GM23338 (cell line): ENCODE results near the gene AFF2. TPM values are rescaled to one million over a fixed set of nuclear protein-coding genes. Genes with fewer than 3 reads are reported as not detected.

Experiments used
- ATAC-seq: fragments of 200-7000 bp; cut with Tn5 transposase; 3 replicates; pipeline ENCODE4 v1.9.1; 2020
- DNase-seq: peaks from one replicate; pipeline ENCODE4 v3.0.0-alpha.2; 2015; ENCODE audit warnings: low spot score
- H2AFZ ChIP-seq: fragments of 200-600 bp; sonication (generic); 2 replicates; pipeline ENCODE4 v1.8.0; 2016; ENCODE audit warnings: antibody characterized with exemption, mild to moderate bottlenecking, moderate library complexity
- H3F3A ChIP-seq: fragments of 200-600 bp; sonication (generic); replicated peaks from 2 replicates; pipeline ENCODE4 v1.8.0; 2017; ENCODE audit warnings: antibody characterized with exemption, mixed run types, low read depth
- H3K27ac ChIP-seq: fragments of 200-600 bp; sonication (generic); 2 replicates; pipeline ENCODE4 v1.6.1; 2016; ENCODE audit warnings: low read depth
- H3K27me3 ChIP-seq: fragments of 200-600 bp; sonication (generic); 2 replicates; pipeline ENCODE4 v1.8.0; 2016; ENCODE audit warnings: mild to moderate bottlenecking, mixed run types, moderate library complexity; ENCODE audit not compliant: insufficient read depth
- H3K36me3 ChIP-seq: fragments of 200-600 bp; sonication (generic); 2 replicates; pipeline ENCODE4 v1.8.0; 2016; ENCODE audit warnings: mild to moderate bottlenecking; ENCODE audit not compliant: insufficient read depth
- H3K4me1 ChIP-seq: fragments of 200-600 bp; sonication (generic); 2 replicates; pipeline ENCODE4 v1.8.0; 2016; ENCODE audit warnings: mild to moderate bottlenecking, moderate library complexity; ENCODE audit not compliant: insufficient read depth
- H3K4me2 ChIP-seq: fragments of 200-600 bp; sonication (generic); 2 replicates; pipeline ENCODE4 v1.7.1; 2017; ENCODE audit warnings: mixed run types
- H3K4me3 ChIP-seq: fragments of 200-600 bp; sonication (generic); 2 replicates; pipeline ENCODE4 v1.6.1; 2016; ENCODE audit warnings: mixed run types
- H3K79me2 ChIP-seq: fragments of 200-600 bp; sonication (generic); replicated peaks from 2 replicates; pipeline ENCODE4 v1.8.0; 2017; ENCODE audit warnings: mild to moderate bottlenecking; ENCODE audit not compliant: insufficient read depth
- H3K9me2 ChIP-seq: fragments of 200-600 bp; sonication (generic); 2 replicates; pipeline ENCODE4 v1.8.0; 2017; ENCODE audit not compliant: insufficient read depth
- H4K20me1 ChIP-seq: fragments of 200-600 bp; sonication (generic); replicated peaks from 2 replicates; pipeline ENCODE4 v1.8.0; 2017; ENCODE audit warnings: mild to moderate bottlenecking; ENCODE audit not compliant: insufficient read depth
- H3K27ac Mint-ChIP-seq: 2 replicates; pipeline ENCODE4 v1.8.0; 2020; ENCODE audit warnings: inconsistent platforms, mild to moderate bottlenecking, moderate library complexity, mixed read lengths
- H3K27me3 Mint-ChIP-seq: 3 replicates; pipeline ENCODE4 v1.8.0; 2022; ENCODE audit warnings: low read depth, mild to moderate bottlenecking, moderate library complexity, mixed read lengths, inconsistent platforms; ENCODE audit not compliant: insufficient read depth, poor library complexity
- H3K36me3 Mint-ChIP-seq: 3 replicates; pipeline ENCODE4 v1.8.0; 2021; ENCODE audit warnings: low read depth, mild to moderate bottlenecking, inconsistent platforms, moderate library complexity, mixed read lengths
- H3K4me1 Mint-ChIP-seq: 3 replicates; pipeline ENCODE4 v1.8.0; 2020; ENCODE audit warnings: mild to moderate bottlenecking, inconsistent platforms, mixed read lengths
- H3K4me3 Mint-ChIP-seq: 3 replicates; pipeline ENCODE4 v1.8.0; 2021; ENCODE audit warnings: moderate library complexity, mild to moderate bottlenecking, inconsistent platforms, mixed read lengths
- H3K9me3 Mint-ChIP-seq: 3 replicates; pipeline ENCODE4 v1.8.0; 2020; ENCODE audit warnings: moderate library complexity, mild to moderate bottlenecking, inconsistent platforms, mixed read lengths
- CREB1 ChIP-seq: fragments of 250-450 bp; sonication (Bioruptor Pico); IDR thresholded peaks from 2 replicates; pipeline ENCODE4 v1.5.0; 2020; ENCODE audit warnings: low read depth, mild to moderate bottlenecking, moderate library complexity
- CTCF ChIP-seq, 2 experiments: fragments of 200-600 bp in 1 of 2; sonication (generic) in 1 of 2; conservative IDR thresholded peaks; 2 replicates each; pipeline versions ENCODE4 v1.5.1 to v1.6.1; 2016 to 2017; ENCODE audit warnings: antibody characterized with exemption in 2 of 2, low read depth in 2 of 2, mild to moderate bottlenecking in 2 of 2, moderate library complexity in 1 of 2
- EZH2 ChIP-seq: fragments of 200-600 bp; sonication (generic); IDR thresholded peaks from one replicate; pipeline ENCODE4 v1.8.0; 2017; ENCODE audit warnings: antibody characterized with exemption, mild to moderate bottlenecking, low read depth; ENCODE audit not compliant: unreplicated experiment
- EZH2phosphoT487 ChIP-seq: fragments of 200-600 bp; sonication (generic); IDR thresholded peaks from one replicate; pipeline ENCODE4 v1.8.1; 2018; ENCODE audit warnings: antibody characterized with exemption; ENCODE audit not compliant: unreplicated experiment
- JUNB ChIP-seq: IDR thresholded peaks from one replicate; pipeline ENCODE4 v1.6.1; 2016; ENCODE audit warnings: antibody characterized with exemption; ENCODE audit not compliant: unreplicated experiment
- NANOG ChIP-seq: IDR thresholded peaks from 2 replicates; pipeline ENCODE4 v1.6.1; 2016; ENCODE audit warnings: antibody characterized with exemption, borderline replicate concordance
- STAT1 ChIP-seq: IDR thresholded peaks from one replicate; pipeline ENCODE4 v1.6.1; 2016; ENCODE audit warnings: antibody characterized with exemption; ENCODE audit not compliant: unreplicated experiment
- ZNF114 ChIP-seq: fragments of 250-450 bp; sonication (Bioruptor Pico); IDR thresholded peaks from 2 replicates; pipeline ENCODE4 v1.5.0; 2020; ENCODE audit warnings: mild to moderate bottlenecking, moderate library complexity
- ZNF331 ChIP-seq: fragments of 250-450 bp; sonication (Bioruptor Pico); IDR thresholded peaks from 2 replicates; pipeline ENCODE4 v1.5.0; 2020; ENCODE audit warnings: low read depth, mild to moderate bottlenecking, moderate library complexity
- polyA plus RNA-seq: library from polyadenylated mRNA; unstranded; fragments of >200 nt; fragmentation: Nextera tagmentation; extraction: Ambion mirVana; gene quantifications from 2 replicates; pipeline ENCODE4 v1.2.1, GENCODE V29; 2016
- total RNA-seq: library from RNA; depleted of rRNA; stranded (reverse); fragments of >200 nt; shearing (Covaris generic); gene quantifications from 2 replicates; pipeline ENCODE4 v1.2.3, GENCODE V29; 2014
- TF ChIP-seq, protein P1 (sequence below): IDR thresholded peaks from one replicate; pipeline ENCODE4 v1.6.1; 2018; ENCODE audit warnings: antibody characterized with exemption; ENCODE audit not compliant: unreplicated experiment

AFF2 gene
- total and polyA plus RNA-seq, 2 experiments from 2014 or later, result 1.6 to 5.8 TPM

- no peak overlapping the region for H3K4me3 Mint-ChIP-seq
- no peaks in the 10 kb centered on the region for H3K9me3 Mint-ChIP-seq
- Histone ChIP-seq H3K9me2 (no peaks in the 10 kb centered on the region), H3K4me2 (no peak overlapping the region), H3F3A (no peaks in the 10 kb centered on the region), H3K4me3 (no peak overlapping the region), H3K27ac (no peak overlapping the region), H3K4me1 (no peaks in the 10 kb centered on the region), H2AFZ (no peak overlapping the region), H3K79me2 (no peaks in the 10 kb centered on the region), H3K36me3 (no peaks in the 10 kb centered on the region), H3K27me3 (no peaks in the 10 kb centered on the region), H4K20me1 (no peaks in the 10 kb centered on the region)
- ATAC-seq (no peak), DNase-seq (no peak)
- H3K4me1 Mint-ChIP-seq, result no peaks in the 10 kb centered on the region
- no peak for TF ChIP-seq ZNF331
- no peak for TF ChIP-seq NANOG
- TF ChIP-seq CTCF (conservative IDR thresholded peaks at IDR 0.05; ENCODE audit: low read depth in 2 of 2), result no peak
- no peak for TF ChIP-seq EZH2
- TF ChIP-seq EZH2phosphoT487, result no peak
- TF ChIP-seq CREB1 (CRISPR knock-in tag), result no peak
- no peak for TF ChIP-seq ZNF114 (CRISPR knock-in tag)
- no peak for TF ChIP-seq STAT1
- TF ChIP-seq JUNB, result no peak
- H3K36me3 Mint-ChIP-seq, result no peaks in the 10 kb centered on the region
- H3K27ac Mint-ChIP-seq, result no peak overlapping the region
- peaks cover under 1% of the 10 kb centered on the region for H3K27me3 Mint-ChIP-seq
Measured at GRCh38 chrX:148930206-148930729, 429.9 kb downstream of the AFF2 start.

GRCh38 chrX:148933881-148934280, 433.5 kb downstream of the AFF2 start:
- TF ChIP-seq ZNF331 (no peak), CTCF (conservative IDR thresholded peaks at IDR 0.05; ENCODE audit: low read depth in 2 of 2) (no peak), EZH2 (no peak), CREB1 (CRISPR knock-in tag) (no peak), JUNB (no peak)
- TF ChIP-seq, protein P1, sequence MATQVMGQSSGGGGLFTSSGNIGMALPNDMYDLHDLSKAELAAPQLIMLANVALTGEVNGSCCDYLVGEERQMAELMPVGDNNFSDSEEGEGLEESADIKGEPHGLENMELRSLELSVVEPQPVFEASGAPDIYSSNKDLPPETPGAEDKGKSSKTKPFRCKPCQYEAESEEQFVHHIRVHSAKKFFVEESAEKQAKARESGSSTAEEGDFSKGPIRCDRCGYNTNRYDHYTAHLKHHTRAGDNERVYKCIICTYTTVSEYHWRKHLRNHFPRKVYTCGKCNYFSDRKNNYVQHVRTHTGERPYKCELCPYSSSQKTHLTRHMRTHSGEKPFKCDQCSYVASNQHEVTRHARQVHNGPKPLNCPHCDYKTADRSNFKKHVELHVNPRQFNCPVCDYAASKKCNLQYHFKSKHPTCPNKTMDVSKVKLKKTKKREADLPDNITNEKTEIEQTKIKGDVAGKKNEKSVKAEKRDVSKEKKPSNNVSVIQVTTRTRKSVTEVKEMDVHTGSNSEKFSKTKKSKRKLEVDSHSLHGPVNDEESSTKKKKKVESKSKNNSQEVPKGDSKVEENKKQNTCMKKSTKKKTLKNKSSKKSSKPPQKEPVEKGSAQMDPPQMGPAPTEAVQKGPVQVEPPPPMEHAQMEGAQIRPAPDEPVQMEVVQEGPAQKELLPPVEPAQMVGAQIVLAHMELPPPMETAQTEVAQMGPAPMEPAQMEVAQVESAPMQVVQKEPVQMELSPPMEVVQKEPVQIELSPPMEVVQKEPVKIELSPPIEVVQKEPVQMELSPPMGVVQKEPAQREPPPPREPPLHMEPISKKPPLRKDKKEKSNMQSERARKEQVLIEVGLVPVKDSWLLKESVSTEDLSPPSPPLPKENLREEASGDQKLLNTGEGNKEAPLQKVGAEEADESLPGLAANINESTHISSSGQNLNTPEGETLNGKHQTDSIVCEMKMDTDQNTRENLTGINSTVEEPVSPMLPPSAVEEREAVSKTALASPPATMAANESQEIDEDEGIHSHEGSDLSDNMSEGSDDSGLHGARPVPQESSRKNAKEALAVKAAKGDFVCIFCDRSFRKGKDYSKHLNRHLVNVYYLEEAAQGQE, result no peak
- Mint-ChIP-seq H3K4me3 (no peak overlapping the region), H3K9me3 (no peaks in the 10 kb centered on the region), H3K27ac (no peak overlapping the region), H3K36me3 (no peaks in the 10 kb centered on the region), H3K4me1 (no peaks in the 10 kb centered on the region), H3K27me3 (peaks cover 2% of the 10 kb centered on the region)
- Histone ChIP-seq H3K9me2 (no peaks in the 10 kb centered on the region), H3K79me2 (no peaks in the 10 kb centered on the region), H3K4me3 (no peak overlapping the region), H3F3A (no peaks in the 10 kb centered on the region), H3K4me2 (no peak overlapping the region), H2AFZ (no peak overlapping the region), H3K36me3 (no peaks in the 10 kb centered on the region), H4K20me1 (no peaks in the 10 kb centered on the region), H3K27me3 (no peaks in the 10 kb centered on the region), H3K27ac (no peak overlapping the region), H3K4me1 (no peaks in the 10 kb centered on the region)
- ATAC-seq (no peak), DNase-seq (no peak)
